GM06990 (cell line): ENCODE measurements around the gene RAG2.

ENCODE experiments used
- DNase-seq: peaks from one replicate; pipeline ENCODE4 v3.0.0-alpha.2; 2011; ENCODE audit not compliant: insufficient read length; ENCODE audit errors: extremely low read depth
- H3K27me3 ChIP-seq: replicated peaks from 2 replicates; pipeline ENCODE4 v1.6.0; 2011; ENCODE audit warnings: low read length; ENCODE audit not compliant: control insufficient read depth, insufficient read depth
- H3K36me3 ChIP-seq: 2 replicates; pipeline ENCODE4 v1.5.1; 2011; ENCODE audit warnings: low read length; ENCODE audit not compliant: control insufficient read depth, insufficient read depth
- H3K4me3 ChIP-seq: replicated peaks from 2 replicates; pipeline ENCODE4 v1.5.1; 2011; ENCODE audit warnings: low read depth, mild to moderate bottlenecking, control low read depth, low read length
- CTCF ChIP-seq: IDR thresholded peaks from 2 replicates; pipeline ENCODE4 v1.5.1; 2011; ENCODE audit warnings: low read length, control low read depth, mild to moderate bottlenecking, inconsistent platforms; ENCODE audit not compliant: insufficient read depth, poor library complexity, severe bottlenecking

RAG2 gene

GRCh38 chr11:36619502-36619901 lies 21.5 kb upstream of the RAG2 start:
- no peak for DNase-seq
- no peaks in the 10 kb centered on the region for H3K27me3 ChIP-seq
- no peak overlapping the region for H3K4me3 ChIP-seq
- TF ChIP-seq CTCF = no peak
- H3K36me3 ChIP-seq = no peaks in the 10 kb centered on the region

- H3K36me3 ChIP-seq = no peaks in the 10 kb centered on the region
- H3K27me3 ChIP-seq = no peaks in the 10 kb centered on the region
- DNase-seq = no peak
- no peak for TF ChIP-seq CTCF
- no peak overlapping the region for H3K4me3 ChIP-seq
Measured at GRCh38 chr11:36618363-36619047, 20.5 kb upstream of the RAG2 start.

GRCh38 chr11:36617543-36618362 lies 19.7 kb upstream of the RAG2 start:
- H3K4me3 ChIP-seq = no peak overlapping the region
- TF ChIP-seq CTCF = no peak
- H3K27me3 ChIP-seq = no peaks in the 10 kb centered on the region
- no peaks in the 10 kb centered on the region for H3K36me3 ChIP-seq
- no peak for DNase-seq

GRCh38 chr11:36615826-36616225 lies 17.8 kb upstream of the RAG2 start:
- no peak for TF ChIP-seq CTCF
- DNase-seq = no peak
- H3K4me3 ChIP-seq = no peak overlapping the region
- no peaks in the 10 kb centered on the region for H3K36me3 ChIP-seq
- no peaks in the 10 kb centered on the region for H3K27me3 ChIP-seq

GRCh38 chr11:36609383-36609782 lies 11.3 kb upstream of the RAG2 start:
- no peak for DNase-seq
- TF ChIP-seq CTCF = no peak
- H3K27me3 ChIP-seq = no peaks in the 10 kb centered on the region
- no peak overlapping the region for H3K4me3 ChIP-seq
- H3K36me3 ChIP-seq = no peaks in the 10 kb centered on the region
